Umbilical cord (tissue), 2 donors: Measurements from ENCODE around the gene SRMS. TPM values are rescaled to one million over a fixed set of nuclear protein-coding genes. Genes with fewer than 3 reads are reported as not detected.

Source experiments
- DNase-seq: peaks from one replicate; pipeline ENCODE4 v3.0.0-alpha.2; 2015; ENCODE audit warnings: low spot score
- total RNA-seq: library from RNA; depleted of rRNA; stranded (reverse); fragments of >200 nt; gene quantifications from one replicate; pipeline ENCODE4 v1.2.3, GENCODE V29; 2014; ENCODE audit warnings: low replicate concordance; ENCODE audit not compliant: insufficient read depth

The SRMS gene
- total RNA-seq, 1 donor from 2014 or later = not detected

DNA sequence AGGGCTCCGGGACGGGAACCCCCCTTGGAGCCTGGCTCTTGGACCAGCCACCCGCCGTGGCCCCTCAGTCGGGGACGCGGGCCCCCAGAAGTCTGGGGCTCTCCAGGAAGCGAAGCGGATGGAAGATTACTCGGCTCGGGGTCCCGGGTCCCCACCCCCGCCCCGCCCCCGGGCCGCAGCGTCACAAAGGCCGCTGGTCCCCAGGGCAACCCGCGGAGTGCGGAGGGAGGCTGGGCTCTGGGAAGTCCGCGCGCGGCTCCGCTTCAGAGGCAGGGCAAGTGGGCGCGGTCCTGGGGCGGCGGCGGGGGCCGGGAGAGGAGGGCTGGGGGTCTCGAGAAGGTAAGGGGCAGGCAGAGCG lies 6.4 kb upstream of the SRMS start, which contains the start of gene FNDC11:
Gene FNDC11 (plus strand): TSS at position 227 of the 358 bp plus-strand sequence. CDS start 1,505 bp downstream, outside the sequence.
- peak; percentile 31 for DNase-seq

DNA sequence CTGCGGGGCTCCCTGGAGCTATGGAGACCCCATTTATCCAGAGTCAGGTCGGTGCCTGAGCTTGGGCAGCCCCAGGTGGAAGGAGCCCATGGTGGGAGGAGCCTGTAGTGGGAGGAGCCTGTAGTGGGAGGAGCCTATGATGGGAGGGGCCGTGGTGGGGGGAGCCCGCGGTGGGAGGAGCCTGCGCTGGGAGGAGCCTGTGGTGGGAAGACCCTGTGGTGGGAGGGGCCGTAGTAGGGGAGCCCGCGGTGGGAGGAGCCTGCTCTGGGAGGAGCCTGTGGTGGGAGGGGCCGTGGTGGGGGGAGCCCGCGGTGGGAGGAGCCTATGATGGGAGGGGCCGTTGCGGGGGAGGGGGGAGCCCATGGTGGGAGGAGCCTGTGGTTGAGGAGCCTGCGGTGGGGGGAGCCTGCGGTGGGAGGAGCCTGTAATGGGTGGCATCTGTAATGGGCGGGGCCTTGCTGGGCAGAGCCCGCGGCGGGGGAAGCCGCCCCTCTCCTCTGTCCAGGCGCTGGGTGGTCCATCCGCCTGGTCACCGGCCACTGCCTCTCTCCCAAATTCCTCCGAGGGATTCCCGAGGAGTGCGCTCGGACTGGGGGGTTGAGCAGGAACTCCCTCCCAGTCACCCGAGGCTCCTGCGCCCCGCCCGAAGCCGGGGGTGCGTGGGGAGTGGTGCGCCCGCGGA lies 5.8 kb upstream of the SRMS start:
- DNase-seq = peak; percentile 53

DNA sequence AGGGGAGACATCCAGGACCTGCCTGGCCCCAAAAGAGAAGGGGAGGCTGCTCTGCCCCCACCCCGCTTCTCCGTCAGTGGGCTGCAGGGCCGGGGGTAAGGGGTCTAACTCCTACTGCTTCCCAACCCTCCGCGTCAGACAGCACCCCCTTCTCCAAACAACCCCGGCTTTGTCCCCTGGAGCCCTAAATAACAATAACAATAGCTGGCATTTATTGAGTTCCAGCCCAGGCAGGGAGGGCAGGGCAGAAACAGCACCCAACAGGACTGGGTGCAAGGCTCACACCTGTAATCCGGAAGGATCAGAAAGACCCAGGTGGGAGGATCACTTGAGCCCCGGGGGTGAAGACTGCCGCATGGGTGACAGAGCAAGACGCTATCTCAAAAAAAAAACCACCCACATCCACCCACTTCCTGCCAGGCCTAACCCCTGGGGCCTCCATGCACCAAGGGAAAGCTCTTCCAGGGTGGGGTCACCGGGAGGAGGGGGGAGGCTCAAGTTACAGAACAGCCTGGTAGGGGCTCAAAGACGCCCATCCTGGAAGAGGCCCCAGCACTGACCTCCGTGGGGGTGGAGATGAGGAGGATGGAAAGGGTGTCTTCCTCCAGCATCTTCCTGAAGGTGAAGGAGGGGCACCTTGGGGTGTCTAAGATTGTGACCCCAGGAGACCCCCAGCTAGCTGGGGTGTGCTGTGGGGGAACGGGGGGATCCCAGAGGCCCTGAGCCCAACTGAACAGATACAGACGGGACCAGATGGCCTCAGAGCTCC lies 5.1 kb upstream of the SRMS start:
- DNase-seq = peak; percentile 36

DNA sequence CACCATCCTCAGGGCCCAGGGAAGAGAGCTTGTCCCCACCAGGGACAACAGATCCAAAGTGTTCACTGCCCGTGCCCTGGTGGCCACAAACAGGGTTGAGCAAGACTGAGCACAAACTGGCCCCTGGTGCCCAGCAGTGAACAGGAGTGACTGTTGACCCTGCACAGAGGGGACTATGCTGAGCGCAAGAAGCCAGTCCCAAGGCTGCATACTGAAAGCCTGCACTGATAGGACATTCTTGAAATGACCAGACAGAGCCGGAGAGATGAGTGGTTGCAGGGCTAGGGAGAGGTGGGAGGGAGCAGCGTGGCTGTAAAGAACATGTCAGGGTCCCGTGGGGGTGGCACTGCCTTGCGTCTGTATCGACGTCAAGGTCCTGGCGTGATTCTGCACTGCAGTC lies 3.5 kb upstream of the SRMS start:
- DNase-seq = no peak

DNA sequence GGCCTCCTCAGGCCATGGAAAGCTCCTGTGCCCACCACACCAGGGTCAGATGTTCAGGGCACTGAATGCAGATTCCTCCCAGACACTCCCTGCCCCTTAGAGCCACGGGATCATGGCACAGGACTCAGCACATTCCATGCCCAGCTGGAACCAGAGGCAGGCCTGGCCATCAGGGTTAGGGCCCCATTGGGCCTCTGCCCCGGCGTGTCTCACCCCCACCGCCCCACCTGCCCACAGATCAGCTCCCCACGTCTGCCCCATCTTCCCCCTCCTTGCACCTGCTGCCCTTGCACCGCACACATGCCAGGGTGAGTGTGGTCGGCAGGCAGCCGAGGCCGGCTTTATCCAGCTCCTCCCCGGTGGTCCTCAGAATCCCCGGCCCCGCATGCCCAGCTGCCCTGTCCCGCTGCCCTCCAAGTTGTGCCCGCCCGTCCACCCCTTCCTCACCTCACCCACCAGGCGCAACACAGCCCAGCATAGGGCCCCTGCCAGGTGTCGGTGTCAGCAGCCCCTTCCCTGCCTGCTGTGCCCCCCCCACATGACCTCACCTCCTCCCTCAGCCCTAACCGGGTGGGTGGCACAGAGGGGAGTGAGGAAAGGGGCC lies 2.2 kb upstream of the SRMS start:
- no peak for DNase-seq

DNA sequence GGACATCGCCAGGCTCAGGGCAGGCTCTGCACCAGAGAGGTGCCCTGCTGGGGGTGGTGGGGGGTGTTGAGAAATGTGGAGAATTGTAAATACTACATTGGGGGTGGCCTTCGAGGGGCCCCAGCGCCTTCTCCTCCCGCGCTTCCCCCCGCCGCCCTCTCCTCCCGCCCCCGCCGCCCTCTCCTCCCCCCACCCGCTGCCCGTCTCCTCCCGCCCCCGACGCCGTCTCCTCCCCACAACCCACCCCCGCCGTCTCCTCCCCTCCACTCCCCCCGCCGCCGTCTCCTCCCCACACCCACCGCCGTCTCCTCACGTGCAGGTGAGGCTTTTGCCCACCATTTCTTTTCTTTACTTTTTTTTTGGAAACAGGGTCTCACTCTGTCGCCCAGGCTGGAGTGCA lies 1.5 kb upstream of the SRMS start:
- DNase-seq = no peak

DNA sequence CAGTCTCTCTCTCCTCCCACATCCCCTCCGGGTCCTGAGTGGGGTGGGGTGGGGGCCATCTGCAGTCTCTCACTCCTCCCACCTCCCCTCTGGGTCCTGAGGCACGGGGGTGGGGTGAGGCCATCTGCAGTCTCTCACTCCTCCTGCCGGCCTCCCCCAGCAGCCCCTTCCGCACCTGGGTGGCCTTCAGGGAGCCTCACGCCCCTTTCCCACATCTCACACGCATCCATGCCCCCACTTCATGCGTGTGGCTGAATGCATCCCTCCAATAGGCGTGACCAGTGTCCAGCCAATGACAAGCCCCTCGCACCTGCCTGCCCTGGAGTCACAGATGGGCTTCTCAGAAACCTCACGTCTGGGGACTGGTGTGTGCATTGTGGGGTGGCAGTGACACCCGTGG lies 993 bp upstream of the SRMS start:
- DNase-seq = no peak

DNA sequence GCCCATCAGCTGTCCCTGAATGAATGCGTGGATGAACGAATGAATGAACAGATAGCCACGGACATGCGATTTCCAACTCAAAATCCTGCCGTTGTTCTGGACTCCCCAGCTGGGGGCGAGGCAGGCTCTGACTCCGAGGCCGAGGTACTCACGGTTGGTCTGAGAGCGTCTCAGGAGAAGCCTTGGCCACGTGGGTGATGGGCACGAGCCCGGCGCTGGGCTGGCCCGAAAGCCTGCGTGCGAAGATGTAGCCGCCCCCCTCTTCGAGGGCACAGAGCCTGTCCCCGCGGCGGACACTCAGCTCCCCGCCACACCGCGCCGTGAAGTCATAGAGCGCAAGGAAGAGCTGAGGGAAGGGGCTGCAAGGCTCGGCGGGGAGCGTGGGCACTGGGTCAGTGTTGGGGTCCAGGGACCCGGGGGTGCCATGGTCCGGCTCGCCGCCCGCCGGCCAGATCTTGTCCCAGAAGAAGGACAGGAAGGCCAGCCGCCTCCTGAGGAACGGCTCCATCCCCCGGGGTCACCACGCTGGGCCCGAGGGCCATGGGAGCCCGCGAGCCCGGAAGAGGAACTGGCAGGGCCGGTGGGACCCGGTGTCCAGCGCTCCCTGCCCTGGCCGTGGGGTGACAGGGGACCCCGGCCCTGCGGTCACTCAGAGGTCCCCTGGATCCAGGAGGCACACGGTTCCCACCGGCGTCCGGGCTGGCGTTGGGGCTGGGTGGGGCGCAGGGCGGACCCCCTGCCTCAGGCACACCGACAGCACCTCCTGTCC lies 409 bp downstream of the SRMS start:
- DNase-seq = no peak

DNA sequence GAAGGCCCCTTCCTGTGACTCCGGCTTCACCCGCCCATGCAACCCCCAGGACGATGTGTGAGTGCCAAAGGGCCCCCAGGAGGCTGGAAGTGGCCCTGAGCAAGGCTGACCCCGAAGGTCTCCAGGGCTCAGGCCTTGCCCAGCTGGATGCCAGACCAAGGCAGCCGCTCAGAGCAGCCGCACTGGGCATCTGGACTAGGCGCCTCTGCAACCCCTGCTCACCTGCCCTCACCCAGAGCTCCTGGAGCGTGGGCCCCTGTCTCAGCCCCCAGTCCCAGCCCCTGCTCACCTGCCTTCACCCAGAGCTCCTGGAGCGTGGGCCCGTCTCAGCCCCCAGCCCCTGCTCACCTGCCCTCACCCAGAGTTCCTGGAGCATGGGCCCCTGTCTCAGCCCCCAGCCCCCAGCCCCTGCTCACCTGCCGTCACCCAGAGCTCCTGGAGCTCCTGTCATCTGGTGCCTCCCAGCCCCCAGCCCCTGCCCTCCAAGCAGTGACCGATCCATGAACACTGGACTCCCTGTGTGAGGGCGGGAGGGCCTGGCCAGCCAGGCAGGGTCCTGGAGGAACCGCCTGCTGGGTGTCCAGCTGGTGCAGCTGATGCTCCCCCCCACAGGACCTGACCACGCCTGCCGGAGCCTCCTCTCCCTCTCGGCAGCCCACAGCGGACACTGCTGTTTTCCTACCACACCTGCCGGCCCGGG lies 1.1 kb downstream of the SRMS start:
- DNase-seq = no peak

DNA sequence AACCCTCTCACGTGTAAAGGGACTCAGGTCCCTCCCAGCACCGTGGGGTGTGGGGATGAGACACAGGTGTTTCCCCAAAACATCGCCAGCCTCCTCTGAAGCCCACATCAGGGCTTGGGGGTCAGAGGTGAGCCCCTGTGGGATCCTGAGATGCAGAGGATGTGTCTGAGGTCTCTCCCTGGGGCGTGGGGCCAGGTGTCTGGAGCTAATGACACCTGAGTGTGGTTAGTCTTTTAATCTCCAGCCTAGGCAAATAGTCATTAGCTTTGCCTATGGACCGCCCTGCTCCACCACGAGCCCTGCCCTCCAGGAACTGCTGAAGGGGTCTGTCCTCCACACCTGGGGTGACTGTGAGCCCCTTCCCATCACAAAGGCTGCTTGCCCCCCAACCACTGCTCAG lies 1.7 kb downstream of the SRMS start:
- no peak for DNase-seq

DNA sequence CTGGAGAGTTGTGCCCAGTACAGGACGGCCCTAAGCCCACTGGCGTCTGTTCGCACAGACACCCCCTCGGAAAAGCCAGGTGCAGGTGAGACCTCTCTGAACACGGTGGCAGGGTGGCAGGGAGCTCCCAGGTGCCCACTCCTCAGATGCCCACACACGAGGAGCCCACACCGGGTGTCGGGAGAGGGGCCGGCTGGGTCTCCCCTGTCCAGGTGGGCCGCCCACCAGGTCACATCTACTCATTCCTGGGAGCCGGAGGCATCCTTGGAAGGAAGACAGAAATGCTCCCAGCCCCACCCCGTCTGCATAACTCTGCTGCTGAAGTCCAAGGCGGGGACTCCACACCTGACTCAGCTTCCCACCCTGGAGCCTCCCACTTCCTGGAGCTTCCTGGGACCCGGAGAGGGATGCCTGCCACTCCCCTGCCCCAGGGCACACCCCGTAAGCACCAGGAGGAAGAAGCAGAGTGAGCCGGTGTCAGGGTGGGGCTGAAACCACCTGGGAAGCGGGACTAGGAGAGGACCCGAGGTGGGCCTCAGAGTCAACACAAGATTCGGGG lies 2.5 kb downstream of the SRMS start:
- DNase-seq = no peak

DNA sequence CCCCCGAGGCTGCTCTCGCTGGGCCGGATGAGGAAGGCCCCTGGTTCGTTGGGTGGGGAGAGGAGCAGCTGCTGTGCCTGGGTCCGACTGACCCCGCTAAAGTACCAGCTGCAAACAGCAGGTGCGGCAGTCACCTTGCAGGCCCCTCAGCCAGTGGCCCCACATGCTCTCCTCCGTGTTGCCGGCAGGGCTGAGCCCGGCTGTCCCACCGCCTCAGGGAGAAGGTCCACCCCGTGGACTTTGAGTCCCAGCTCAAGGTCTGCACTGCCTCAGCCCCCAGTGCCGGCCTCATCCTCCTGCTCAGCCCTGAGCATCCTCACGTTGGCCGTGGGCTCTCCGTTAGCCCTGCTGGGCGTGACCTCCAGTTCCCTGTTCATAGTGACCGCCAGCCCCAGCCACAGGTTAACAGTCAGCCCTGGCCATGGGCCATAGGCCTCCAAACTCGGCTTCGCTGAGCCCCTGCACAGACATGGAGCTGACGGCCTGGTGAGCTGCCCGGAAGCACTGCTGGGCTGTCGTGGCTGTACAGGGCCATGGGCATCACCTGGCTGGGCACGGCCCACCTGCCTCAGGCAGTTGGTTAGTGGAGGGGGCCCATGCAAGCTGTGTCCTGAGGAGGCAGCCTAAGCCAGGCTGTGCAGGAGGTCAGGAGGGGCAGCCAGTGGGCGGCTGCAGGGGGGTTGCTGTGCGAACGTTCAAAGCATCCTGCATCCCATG lies 3.1 kb downstream of the SRMS start:
- no peak for DNase-seq

DNA sequence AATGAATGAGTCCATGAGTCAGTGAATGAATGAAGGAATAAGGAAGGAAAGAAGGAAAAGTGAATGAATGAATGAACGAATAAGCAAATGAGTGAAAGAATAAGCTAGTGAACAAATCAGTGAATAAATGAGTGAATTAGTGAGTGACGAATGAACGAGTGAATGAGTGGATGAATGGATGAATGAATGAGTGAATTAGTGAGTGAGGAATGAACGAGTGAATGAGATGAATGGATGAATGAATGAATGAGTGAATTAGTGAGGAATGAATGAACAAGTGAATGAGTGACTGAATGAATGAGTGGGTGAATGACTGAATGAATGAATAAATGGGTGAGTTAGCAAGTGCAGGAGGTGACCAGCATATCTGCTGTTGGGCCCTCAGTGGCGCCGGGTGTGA lies 3.8 kb downstream of the SRMS start:
- DNase-seq = no peak

DNA sequence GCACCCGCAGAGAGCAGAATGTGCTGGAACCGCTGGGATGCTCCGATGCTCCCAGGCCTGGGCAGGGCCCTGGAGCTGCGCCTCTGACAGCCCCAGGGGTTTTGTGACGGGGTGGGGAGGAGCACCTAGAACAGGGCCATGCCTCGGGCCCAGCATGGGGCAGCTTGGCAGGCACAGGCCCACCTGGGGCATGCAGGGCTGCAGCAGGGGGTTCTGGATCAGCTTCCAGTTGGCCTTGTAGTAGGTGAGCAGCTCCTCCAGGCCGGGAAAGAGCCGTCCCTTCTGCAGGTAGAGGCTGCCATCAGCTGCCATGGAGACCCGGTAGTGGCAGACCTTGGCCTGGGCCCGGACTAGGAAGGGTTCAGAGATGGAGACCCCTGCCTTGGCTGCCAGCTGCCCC lies 4.4 kb downstream of the SRMS start:
- DNase-seq = no peak

DNA sequence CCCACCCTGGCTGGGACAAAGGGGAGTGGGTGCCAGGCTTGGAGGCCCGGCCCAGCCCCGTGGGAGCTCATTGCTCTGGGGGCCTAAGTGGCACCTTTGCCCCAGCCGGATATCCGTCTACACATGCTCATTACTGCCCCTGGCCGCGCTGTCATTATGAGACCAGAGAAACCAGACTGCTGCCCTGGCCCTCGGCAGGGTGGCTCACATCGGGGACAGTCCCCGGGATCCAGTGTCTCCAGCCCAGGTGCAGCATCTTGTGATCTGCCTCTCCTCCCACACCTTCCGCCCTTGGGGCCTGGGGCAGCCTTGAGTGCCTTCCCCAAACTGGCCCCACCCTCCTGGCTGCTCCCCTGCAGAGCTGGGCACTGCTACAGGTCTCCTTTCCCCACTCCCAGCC lies 4.9 kb downstream of the SRMS start:
- no peak for DNase-seq

DNA sequence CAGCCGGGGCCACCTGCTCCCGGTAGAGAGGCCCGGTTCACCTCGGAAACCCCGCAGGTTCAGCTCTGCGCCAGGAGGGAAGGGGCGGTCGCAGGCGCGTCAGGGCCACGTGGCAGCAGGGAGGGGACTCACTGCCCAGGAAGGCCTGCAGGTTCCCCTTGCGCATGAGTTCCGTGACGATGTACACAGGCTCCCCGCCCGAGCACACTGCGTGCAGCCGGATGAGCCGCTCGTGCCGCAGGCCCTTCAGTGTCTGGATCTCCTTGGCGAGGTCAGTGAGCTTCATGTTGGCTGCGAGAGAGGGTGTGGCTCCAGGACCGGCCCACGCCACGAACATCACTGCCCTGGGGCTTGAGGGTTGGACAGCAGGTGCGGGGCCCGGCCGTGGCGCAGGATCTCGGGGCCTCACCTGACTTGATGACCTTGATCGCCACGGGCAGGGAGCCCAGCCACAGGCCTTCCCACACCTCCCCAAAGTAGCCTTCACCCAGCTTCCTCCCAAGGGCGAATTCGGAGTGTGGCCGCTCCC lies 5.5 kb downstream of the SRMS start:
- no peak for DNase-seq

DNA sequence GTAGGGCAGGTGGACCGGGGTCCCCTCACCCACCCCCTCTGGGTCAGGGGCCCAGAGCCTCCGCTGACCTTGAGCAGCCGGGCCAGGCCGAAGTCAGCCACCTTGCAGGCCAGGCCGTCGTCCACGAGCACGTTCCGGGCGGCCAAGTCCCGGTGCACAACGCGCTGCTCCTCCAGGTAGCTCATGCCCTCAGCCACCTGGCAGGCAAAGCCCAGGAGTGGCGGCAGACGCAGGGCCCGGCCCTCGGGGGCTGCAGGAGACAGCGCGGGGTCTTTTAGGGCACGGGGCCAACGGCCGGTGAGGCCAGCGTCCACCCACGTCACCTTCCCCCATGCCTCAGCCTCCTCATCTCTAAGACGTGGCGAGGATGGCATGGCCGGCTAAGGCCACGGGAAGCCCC lies 6.2 kb downstream of the SRMS start:
- DNase-seq = no peak

DNA sequence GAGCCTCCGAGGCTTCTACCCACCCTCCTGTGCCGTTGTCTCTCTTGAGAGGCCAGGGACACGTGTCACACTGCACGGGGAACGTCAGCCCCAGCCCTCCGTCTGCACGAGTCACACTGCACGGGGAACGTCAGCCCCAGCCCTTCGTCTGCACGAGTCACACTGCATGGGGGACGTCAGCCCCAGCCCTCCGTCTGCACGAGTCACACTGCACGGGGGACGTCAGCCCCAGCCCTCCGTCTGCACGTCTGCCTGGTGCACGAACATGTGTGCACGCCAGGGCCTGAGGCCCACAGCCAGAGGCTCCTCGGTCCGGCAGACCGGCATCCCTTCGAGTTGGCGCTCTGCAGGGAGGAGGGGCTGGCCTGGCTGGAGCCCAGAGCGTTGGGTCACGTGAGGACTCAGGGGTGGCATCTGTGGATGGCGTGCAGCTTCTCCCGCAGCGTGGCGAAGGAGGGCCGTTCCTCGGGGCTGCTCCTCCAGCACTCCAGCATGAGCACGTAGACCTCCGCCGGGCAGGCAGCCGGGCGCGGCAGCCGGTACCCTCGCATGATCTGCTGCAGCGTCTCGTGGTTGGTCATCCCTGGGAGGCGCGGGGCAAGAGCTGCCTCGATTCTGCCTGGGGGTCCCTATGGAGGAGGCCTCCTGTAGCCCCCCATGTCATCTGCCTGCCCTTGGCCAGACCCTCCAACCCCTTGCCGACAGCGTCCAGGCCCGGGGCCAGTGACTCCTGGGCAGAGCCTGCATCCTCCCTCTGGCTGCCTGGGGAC lies 6.9 kb downstream of the SRMS start:
- DNase-seq = no peak
